Fibroblast of villous mesenchyme (primary cell): Measurements from ENCODE around the gene TMEM269. TPM values are rescaled to one million over a fixed set of nuclear protein-coding genes. Genes with fewer than 3 reads are reported as not detected.

Source experiments
- DNase-seq: peaks from one replicate; pipeline ENCODE4 v3.0.0-alpha.2; 2010; ENCODE audit warnings: low read depth
- H3K4me3 ChIP-seq: 2 replicates; pipeline ENCODE4 v1.5.1; 2011; ENCODE audit warnings: low read depth, mild to moderate bottlenecking, low read length
- CTCF ChIP-seq: IDR thresholded peaks from 2 replicates; pipeline ENCODE4 v1.5.1; 2012; ENCODE audit warnings: low read depth, mild to moderate bottlenecking, low read length; ENCODE audit not compliant: insufficient read depth
- total RNA-seq: library from RNA; depleted of rRNA; stranded (reverse); fragments of >200 nt; gene quantifications from 2 replicates; pipeline ENCODE4 v1.2.3, GENCODE V29; 2012

The TMEM269 gene
- total RNA-seq, 1 donor = under 0.01 TPM

GRCh38 chr1:42830631-42831030, 45.8 kb downstream of the TMEM269 start:
- no peak overlapping the region for H3K4me3 ChIP-seq
- no peak for DNase-seq
- TF ChIP-seq CTCF = no peak

GRCh38 chr1:42831273-42831672, 46.5 kb downstream of the TMEM269 start:
- no peak for TF ChIP-seq CTCF
- H3K4me3 ChIP-seq = no peak overlapping the region
- no peak for DNase-seq

- no peak for DNase-seq
- no peak overlapping the region for H3K4me3 ChIP-seq
- TF ChIP-seq CTCF = no peak
Measured at GRCh38 chr1:42832641-42833240, 48.0 kb downstream of the TMEM269 start.

GRCh38 chr1:42833981-42834380, 49.2 kb downstream of the TMEM269 start:
- no peak for DNase-seq
- no peak overlapping the region for H3K4me3 ChIP-seq
- TF ChIP-seq CTCF = no peak

- H3K4me3 ChIP-seq = no peak overlapping the region
- no peak for DNase-seq
- TF ChIP-seq CTCF = no peak
Measured at GRCh38 chr1:42834803-42835202, 50.0 kb downstream of the TMEM269 start.

GRCh38 chr1:42835422-42835821, 50.6 kb downstream of the TMEM269 start:
- no peak for TF ChIP-seq CTCF
- no peak overlapping the region for H3K4me3 ChIP-seq
- DNase-seq = no peak

- no peak for DNase-seq
- no peak overlapping the region for H3K4me3 ChIP-seq
- no peak for TF ChIP-seq CTCF
Measured at GRCh38 chr1:42837709-42838108, 52.9 kb downstream of the TMEM269 start.
